Measurements from ENCODE around the gene MELK. TPM values are rescaled to one million over a fixed set of nuclear protein-coding genes. Genes with fewer than 3 reads are reported as not detected.

MELK gene
- 33.4 and 39.9 TPM in 2 replicates for total RNA-seq

DNA sequence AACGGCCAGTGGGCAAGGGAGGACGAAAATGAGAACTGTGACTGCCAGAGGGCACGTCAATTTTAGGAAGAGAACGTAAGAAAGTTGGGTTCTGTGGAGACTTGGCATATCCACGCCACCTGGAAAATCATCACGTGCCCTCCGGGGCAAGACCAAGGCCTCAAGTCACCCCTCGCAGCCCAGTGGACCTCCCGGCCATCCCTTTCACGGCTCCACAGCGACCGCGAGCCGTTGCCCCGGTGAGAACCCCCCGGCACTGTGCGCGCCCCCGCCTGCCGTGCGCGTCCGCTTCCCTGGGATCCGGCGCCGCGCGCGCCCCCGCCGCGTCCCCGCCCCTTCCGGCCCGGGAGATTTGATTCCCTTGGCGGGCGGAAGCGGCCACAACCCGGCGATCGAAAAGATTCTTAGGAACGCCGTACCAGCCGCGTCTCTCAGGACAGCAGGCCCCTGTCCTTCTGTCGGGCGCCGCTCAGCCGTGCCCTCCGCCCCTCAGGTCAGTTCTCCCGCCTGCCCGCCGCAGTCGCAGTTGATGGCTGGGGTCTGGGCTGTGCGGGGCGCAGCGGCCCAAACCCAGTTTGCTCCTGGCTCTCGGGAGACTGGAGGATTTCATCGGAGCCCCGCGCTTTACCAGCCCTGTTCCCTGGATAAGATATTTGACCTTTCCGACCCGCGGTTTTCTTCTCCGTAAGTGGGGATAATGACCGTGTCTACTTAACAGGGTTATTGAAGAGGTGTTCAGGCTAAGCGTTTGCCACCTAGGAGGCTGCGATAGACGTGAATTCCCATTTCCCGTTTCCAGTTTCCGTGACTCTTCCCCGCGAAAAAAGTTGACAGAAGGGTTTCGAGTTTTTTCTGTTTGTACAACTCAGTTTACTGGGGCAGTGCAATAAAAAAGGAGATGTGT is at the start of gene MELK:
Gene MELK (plus strand): TSS at position 381 of the 904 bp plus-strand sequence. CDS start 8,787 bp downstream, outside the sequence.

Other genes with a start within 250 kb of the MELK start
- 4.9 and 6.2 TPM in 2 replicates for gene RNF38, start 172.6 kb upstream of the MELK start, total RNA-seq